NCI-H1092 treated with DMSO at 0.1 percent for 48 hours (cell line): ENCODE data around the gene BAIAP2L2.
"Not testable (repeated sequence)": the region's sequence is repeated elsewhere in the genome, so short reads cannot be mapped to it uniquely, and the experiment has no call there.

Experiments used
- DNase-seq: peaks from one replicate; lab custom pipeline; 2025; lab: John Stamatoyannopoulos, UW

Gene BAIAP2L2

DNA sequence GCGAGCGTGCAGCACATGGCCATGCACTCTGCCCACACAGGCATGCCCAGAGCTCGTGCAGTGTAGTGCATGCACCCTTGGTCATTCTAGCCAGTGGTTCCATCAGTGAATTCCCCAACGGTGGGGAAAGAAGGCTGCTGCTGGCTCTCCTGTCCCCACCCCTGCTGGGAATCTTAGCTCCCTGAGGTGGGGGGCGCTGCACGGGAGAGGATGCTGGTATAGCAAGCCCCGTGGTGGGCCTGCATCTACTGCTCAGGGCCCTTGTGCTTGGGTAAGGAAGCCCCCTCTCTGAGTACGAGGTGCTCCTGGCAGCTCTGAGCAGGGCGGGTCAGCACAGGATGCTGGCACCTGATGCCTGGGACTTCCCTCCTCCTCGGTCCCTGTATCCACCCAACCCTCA is 18.5 kb upstream of the BAIAP2L2 start:
- no peak for DNase-seq

- no peak for DNase-seq
Measured at GRCh38 chr22:38127869-38128268, 17.4 kb upstream of the BAIAP2L2 start.

DNA sequence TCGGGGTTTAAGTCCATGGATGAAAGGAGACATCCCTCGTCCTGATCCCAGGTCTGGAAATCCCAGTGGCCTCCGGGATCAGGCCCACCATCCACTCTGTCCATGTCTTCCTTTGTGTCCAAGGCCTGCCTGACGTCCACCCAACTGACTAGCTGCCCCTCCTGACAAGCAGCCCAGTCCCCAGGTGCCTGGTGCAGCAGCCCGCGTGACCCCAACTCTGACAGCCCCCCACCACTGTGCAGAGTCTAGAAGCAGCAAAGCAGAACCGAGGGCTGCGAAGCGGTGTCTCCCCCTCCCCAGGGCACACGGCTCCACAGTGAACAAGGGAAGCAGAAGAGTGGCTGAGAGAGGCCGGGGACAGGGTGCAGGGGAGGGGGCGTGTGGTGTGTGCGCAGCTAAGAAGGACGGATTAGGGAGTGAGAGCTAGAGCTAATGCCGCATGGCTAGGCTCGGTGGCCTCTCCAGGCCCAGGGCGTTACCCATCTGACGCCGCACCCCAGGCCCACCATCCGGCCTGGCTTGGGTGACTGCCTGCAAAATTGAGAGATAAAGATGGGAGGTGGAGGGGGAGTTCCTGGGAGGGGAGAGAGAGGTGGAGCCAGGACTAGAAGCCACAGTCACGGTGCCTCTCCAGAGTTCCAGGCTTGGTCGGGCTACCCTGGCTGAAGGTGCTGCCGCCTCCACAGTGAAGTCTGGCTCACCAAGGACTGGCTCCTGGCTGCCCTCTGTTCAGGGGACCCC is 16.6 kb upstream of the BAIAP2L2 start:
- no peak for DNase-seq

DNA sequence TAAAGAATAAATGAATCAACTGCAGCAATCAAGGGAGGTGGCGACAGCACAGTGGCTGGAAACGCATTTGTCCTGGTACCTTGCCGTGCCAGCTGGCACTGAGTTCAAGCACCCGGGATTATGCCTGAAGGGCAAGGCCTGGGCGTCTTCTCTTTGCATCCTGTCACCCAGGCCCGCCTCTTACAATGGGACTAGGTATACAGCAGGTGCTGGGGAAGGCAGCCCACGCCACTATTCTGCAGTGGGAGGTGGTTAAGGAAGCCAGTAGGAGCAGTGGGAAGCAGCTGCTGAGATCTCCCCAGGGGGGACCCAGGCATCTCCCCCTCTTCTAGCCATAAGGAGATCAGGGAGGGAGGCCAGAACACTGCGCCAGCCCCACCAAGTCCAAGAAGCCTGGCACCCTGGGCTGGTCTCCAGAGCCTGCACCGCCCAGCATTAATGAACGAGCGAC is 15.3 kb upstream of the BAIAP2L2 start:
- no peak for DNase-seq

DNA sequence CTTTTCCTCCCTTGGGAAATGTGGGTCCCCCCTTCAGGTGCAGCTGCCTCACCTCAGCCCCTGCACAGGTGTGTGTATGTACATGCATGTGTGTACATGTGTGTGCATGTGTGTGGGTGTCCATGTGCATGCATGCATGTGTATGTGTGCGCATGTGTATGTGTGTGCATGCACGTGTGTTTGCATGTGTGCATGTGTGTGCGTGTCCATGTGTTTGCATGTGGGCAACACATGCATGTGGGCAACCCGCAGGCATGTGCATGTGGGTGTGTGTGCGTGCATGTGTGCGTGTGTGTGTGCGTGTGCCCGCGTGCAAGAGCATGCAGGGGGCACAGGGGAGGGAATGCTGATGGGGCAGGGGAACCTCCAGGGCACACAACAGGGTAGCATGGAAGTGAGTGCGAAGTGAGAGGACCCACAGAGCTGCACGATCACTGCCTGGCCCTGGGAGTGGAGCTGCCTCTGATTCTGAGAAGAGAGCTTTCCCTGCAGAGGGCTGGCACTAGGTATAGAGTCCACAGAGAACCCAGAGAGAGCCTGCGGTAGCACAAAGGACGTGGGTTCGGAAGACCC is 14.6 kb upstream of the BAIAP2L2 start:
- DNase-seq = no peak

- no peak for DNase-seq
Measured at GRCh38 chr22:38124236-38124974, 13.9 kb upstream of the BAIAP2L2 start.

DNA sequence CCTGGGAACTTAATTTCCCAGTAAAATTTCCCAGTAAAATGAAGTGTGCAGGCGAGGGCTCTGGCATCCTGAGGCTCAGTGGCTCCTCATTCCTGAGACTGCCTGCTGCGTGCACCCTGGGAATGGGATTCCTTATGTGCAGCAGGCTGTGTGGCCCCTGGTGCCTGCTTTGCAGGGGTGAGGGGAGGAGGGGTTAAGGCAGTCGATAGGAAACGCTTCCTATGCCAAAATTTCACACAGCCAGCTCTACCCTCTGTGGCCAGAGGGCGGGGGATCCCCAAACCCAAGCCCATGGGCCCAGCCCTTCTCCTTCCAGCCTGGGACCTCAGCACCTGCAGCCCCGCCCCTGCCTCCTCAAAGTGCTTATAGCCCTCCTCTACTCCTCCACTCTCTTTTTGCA is 12.1 kb upstream of the BAIAP2L2 start:
- DNase-seq = no peak

- no peak for DNase-seq
Measured at GRCh38 chr22:38120359-38121110, 10.1 kb upstream of the BAIAP2L2 start.

DNA sequence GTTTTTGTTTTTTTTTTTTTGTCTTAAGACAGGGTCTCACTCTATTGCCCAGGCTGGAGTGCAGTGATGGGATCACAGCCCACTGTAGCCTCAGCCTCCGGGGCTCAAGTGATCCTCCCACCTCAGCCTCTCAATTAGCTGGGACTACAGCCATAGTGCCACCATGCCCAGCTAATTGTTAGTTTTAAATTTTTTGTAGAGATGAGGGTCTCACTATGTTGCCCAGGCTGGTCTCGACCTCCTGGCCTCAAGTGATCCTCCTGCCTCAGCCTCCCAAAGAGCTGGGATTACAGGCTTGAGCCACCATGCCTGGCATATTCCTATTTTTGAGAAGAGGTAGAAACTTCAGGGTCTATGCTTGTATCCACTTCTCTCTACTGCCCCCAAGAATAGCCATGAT is 8.3 kb upstream of the BAIAP2L2 start:
- not testable (repeated sequence) for DNase-seq

GRCh38 chr22:38118182-38118581 is 7.7 kb upstream of the BAIAP2L2 start:
- DNase-seq = no peak

GRCh38 chr22:38117556-38117955 is 7.1 kb upstream of the BAIAP2L2 start:
- not testable (repeated sequence) for DNase-seq

DNA sequence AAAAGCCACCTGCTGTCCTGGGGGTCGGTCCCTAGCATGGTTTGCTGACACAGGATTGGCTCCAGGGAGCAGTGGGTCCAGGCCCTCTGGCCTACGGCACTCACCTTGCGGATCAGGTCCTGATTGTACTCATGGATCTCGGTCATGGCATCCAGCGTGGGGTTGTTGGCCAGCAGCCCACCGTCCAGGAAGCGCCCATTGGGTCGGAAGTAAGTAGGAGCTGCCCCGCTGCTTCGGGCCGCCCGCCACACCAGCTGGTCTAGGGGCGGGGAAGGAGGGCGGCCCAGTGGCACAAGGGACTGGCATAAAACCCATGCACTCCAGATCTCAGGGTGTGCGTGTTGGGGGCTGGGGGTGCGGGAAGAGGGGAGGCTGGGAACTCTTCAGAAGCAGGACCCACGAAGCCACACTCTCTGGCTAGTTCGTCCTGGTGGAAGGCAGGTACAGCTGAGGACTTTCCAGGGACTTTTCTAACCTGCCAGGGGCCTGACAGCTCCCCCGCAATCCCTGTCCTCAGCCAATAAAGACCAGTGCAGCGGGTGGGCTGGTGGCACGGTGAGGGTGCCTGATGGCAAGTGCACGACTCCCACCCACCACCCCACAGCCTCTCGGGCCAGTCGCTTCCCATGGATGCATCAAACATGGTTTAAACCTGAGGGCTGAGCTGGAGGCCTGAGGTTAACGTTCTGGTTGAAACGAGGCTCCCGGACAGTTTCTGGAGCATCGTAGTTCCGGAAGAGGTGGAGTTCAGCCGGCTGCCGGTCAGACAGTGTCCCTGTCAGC is 5.1 kb upstream of the BAIAP2L2 start:
- DNase-seq = no peak

- peak; percentile 40 for DNase-seq
Measured at GRCh38 chr22:38114484-38115398, 4.3 kb upstream of the BAIAP2L2 start.

- DNase-seq = no peak
Measured at GRCh38 chr22:38112381-38112780, 1.9 kb upstream of the BAIAP2L2 start.

GRCh38 chr22:38111925-38112355 is 1.5 kb upstream of the BAIAP2L2 start:
- DNase-seq = no peak

DNA sequence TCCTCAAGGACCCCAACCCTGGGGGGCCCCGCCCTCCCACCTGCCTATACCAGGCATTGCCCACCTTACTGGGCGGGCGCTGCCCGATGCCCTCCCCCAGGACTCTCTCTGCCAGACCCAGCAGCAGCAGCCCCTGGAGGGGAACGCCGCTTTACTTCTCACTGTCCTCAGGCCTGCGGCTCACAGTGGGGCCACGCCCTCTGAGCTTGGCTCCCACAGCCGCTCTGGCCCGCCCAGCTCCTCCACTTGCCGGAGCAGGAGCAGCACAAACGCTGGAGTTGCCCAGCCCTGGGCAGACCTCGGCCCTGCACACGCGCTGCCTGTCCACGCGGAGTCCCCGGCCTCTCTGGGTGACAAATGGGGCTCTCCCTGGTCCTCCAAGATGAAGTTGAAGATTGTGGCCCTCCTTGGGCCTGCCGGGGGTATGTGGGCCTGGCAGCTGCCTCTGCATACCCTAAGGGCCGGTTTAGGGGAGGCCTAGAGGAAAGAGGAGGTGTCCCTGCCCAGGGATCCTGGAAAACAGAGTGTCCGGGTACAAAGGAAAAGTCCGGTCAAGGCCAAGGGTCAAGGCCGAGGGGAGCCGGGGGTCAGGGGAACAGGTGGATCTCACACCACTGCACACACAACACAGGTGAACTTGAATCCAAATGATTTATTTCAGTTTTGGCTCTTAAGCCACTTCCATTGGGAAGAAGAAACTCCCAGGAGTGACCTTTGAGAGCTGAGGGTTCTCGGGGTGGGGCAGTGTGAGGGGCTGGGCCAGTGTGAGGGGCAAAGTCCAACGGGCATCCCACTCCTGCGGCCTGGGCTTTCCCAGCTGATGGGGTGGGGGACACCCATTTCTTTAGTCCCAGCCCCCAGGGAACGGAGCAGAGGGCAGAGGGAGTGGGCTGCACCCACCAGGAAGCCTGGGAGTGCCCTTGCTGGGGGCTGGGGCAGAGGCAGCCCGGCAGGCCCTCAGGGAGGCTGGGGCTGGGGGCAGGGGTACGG is 674 bp upstream of the BAIAP2L2 start:
- DNase-seq = no peak

DNA sequence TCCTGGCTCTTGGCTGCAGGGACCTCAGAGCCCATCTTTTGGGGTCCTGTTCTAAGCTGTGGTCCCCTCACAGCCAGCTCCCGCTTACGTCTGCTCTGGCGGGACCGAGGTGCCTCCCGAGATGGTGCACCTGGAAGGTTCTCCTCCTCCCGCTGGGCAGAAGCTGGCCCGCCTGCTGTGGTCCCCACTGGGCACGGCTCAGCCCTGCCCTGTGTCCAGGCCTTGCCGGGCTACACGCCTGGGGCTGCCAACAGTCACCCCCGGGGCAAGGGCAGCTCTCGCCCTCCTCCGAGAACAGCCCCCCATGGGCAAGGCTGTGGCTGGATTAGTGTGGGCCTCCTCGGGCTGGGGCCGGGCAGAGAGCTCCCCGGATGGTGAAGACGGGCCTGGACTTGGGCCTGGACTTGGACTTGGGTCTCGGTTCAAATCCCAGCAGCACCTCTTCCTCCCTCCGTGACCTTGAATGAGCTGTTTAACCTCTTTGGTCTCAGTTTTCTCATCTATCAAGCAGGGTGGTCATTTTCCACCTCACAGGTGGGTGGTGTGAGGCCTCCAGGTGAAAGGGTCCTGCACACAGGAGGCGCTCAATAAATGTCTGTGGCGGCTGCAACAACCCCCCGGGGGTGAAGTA is 998 bp downstream of the BAIAP2L2 start:
- peak; percentile 3 for DNase-seq

- no peak for DNase-seq
Measured at GRCh38 chr22:38108561-38109319, 1.7 kb downstream of the BAIAP2L2 start.
